ENCODE data around the gene FGF13. TPM values are rescaled to one million over a fixed set of nuclear protein-coding genes. Genes with fewer than 3 reads are reported as not detected.

FGF13 gene
- total and polyA plus RNA-seq, 4 donors = 0.51 to 2.2 (median 0.79) TPM

DNA sequence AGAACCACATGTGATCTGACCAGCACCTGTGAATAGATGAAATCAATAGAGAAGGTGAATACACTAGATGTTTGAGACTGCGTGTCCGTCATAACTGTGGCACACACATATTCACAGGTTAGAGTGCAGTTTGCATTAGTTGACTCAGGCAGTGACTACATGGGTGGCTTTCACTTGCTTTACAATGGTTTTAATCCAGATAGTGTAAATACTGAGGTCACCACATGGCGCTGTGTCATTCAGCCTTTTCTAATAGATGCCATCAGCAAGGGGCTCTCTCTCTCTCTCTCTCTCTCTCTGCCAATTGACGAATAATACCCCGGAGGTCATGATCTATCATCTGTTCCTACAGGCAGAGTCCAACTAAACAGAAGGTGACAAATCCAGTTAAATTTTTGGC lies 30.7 kb upstream of the FGF13 start:
- Histone ChIP-seq H3K4me1 (ENCODE audit: control insufficient read depth in 4 of 4, insufficient read depth in 4 of 4, low read length in 3 of 4) (no peaks in the 10 kb centered on the region), H3K27ac (ENCODE audit: low read depth in 1 of 2, low read length in 2 of 2) (no peak overlapping the region), H3K9me3 (ENCODE audit: control insufficient read depth in 4 of 4, low read length in 3 of 4) (no peaks in the 10 kb centered on the region), H3K4me3 (ENCODE audit: low read depth in 1 of 3, low read length in 3 of 3) (no peak overlapping the region), H3K27me3 (ENCODE audit: control insufficient read depth in 4 of 4, insufficient read depth in 4 of 4, low read length in 3 of 4) (peaks cover 0 to 3% (median 0%) of the 10 kb centered on the region in 4 donors), H3K9ac (ENCODE audit: low read depth in 1 of 2, low read length in 2 of 2) (no peak overlapping the region), H3K36me3 (ENCODE audit: control insufficient read depth in 4 of 4, insufficient read depth in 3 of 4, low read depth in 1 of 4, low read length in 3 of 4) (no peaks in the 10 kb centered on the region)
- DNase-seq (ENCODE audit: low spot score) = no peak
- WGBS = 90% methylated on average over 5 of the region's 5 CpGs
- TF ChIP-seq TAF1 (conservative IDR thresholded peaks at IDR 0.05) (no peak), FOXA1 (IDR thresholded peaks at IDR 0.05) (no peak), YY1 (IDR thresholded peaks at IDR 0.05) (no peak), ZBTB33 (IDR thresholded peaks at IDR 0.05) (no peak), NR2F2 (IDR thresholded peaks at IDR 0.05) (no peak), GABPA (IDR thresholded peaks at IDR 0.05 in 1 of 2, conservative IDR thresholded peaks at IDR 0.05 in 1 of 2) (no peak), HNF4A (conservative IDR thresholded peaks at IDR 0.05) (no peak), RXRA (IDR thresholded peaks at IDR 0.05) (no peak), RAD21 (IDR thresholded peaks at IDR 0.05) (no peak), FOXA2 (IDR thresholded peaks at IDR 0.05) (no peak), EGR1 (IDR thresholded peaks at IDR 0.05; ENCODE audit: low read depth in 2 of 2) (no peak)
- TF ChIP-seq, protein P1, sequence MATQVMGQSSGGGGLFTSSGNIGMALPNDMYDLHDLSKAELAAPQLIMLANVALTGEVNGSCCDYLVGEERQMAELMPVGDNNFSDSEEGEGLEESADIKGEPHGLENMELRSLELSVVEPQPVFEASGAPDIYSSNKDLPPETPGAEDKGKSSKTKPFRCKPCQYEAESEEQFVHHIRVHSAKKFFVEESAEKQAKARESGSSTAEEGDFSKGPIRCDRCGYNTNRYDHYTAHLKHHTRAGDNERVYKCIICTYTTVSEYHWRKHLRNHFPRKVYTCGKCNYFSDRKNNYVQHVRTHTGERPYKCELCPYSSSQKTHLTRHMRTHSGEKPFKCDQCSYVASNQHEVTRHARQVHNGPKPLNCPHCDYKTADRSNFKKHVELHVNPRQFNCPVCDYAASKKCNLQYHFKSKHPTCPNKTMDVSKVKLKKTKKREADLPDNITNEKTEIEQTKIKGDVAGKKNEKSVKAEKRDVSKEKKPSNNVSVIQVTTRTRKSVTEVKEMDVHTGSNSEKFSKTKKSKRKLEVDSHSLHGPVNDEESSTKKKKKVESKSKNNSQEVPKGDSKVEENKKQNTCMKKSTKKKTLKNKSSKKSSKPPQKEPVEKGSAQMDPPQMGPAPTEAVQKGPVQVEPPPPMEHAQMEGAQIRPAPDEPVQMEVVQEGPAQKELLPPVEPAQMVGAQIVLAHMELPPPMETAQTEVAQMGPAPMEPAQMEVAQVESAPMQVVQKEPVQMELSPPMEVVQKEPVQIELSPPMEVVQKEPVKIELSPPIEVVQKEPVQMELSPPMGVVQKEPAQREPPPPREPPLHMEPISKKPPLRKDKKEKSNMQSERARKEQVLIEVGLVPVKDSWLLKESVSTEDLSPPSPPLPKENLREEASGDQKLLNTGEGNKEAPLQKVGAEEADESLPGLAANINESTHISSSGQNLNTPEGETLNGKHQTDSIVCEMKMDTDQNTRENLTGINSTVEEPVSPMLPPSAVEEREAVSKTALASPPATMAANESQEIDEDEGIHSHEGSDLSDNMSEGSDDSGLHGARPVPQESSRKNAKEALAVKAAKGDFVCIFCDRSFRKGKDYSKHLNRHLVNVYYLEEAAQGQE (IDR thresholded peaks at IDR 0.05) = no peak
- TF ChIP-seq, protein P2, sequence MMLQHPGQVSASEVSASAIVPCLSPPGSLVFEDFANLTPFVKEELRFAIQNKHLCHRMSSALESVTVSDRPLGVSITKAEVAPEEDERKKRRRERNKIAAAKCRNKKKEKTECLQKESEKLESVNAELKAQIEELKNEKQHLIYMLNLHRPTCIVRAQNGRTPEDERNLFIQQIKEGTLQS (IDR thresholded peaks at IDR 0.05) = no peak

GRCh38 chrX:138740341-138740740 lies 28.8 kb upstream of the FGF13 start:
- no peak for TF ChIP-seq RAD21 (IDR thresholded peaks at IDR 0.05)
- no peak for TF ChIP-seq GABPA (IDR thresholded peaks at IDR 0.05 in 1 of 2, conservative IDR thresholded peaks at IDR 0.05 in 1 of 2)
- TF ChIP-seq NR2F2 (IDR thresholded peaks at IDR 0.05) = no peak
- no peak for TF ChIP-seq FOXA1 (IDR thresholded peaks at IDR 0.05)
- TF ChIP-seq HNF4A (conservative IDR thresholded peaks at IDR 0.05) = no peak
- TF ChIP-seq TAF1 (conservative IDR thresholded peaks at IDR 0.05) = no peak
- no peak for TF ChIP-seq EGR1 (IDR thresholded peaks at IDR 0.05; ENCODE audit: low read depth in 2 of 2)
- no peak for TF ChIP-seq YY1 (IDR thresholded peaks at IDR 0.05)
- TF ChIP-seq, protein P2 (IDR thresholded peaks at IDR 0.05) = no peak
- no peak for TF ChIP-seq SP1 (IDR thresholded peaks at IDR 0.05)
- no peak for TF ChIP-seq RXRA (IDR thresholded peaks at IDR 0.05)
- TF ChIP-seq, protein P1 (IDR thresholded peaks at IDR 0.05) = no peak
- no peak for TF ChIP-seq HNF4G (IDR thresholded peaks at IDR 0.05)
- TF ChIP-seq, protein P3, sequence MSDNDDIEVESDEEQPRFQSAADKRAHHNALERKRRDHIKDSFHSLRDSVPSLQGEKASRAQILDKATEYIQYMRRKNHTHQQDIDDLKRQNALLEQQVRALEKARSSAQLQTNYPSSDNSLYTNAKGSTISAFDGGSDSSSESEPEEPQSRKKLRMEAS (IDR thresholded peaks at IDR 0.05) = no peak
- no peak for TF ChIP-seq FOXA2 (IDR thresholded peaks at IDR 0.05)
- no peak for TF ChIP-seq JUND (IDR thresholded peaks at IDR 0.05)
- Histone ChIP-seq H3K9ac (ENCODE audit: low read depth in 1 of 2, low read length in 2 of 2) (no peak overlapping the region), H3K9me3 (ENCODE audit: control insufficient read depth in 4 of 4, low read length in 3 of 4) (no peaks in the 10 kb centered on the region), H3K36me3 (ENCODE audit: control insufficient read depth in 4 of 4, insufficient read depth in 3 of 4, low read depth in 1 of 4, low read length in 3 of 4) (no peaks in the 10 kb centered on the region), H3K27ac (ENCODE audit: low read depth in 1 of 2, low read length in 2 of 2) (no peak overlapping the region), H3K27me3 (ENCODE audit: control insufficient read depth in 4 of 4, insufficient read depth in 4 of 4, low read length in 3 of 4) (no peaks in the 10 kb centered on the region), H3K4me3 (ENCODE audit: low read depth in 1 of 3, low read length in 3 of 3) (no peak overlapping the region), H3K4me1 (ENCODE audit: control insufficient read depth in 4 of 4, insufficient read depth in 4 of 4, low read length in 3 of 4) (no peaks in the 10 kb centered on the region)
- DNase-seq (ENCODE audit: low spot score) = no peak
- WGBS = 94% methylated on average over 2 of the region's 2 CpGs

All from liver (tissue), 9 donors.